IMR-90 (cell line): Measurements from ENCODE around the gene ZFP36L1. TPM values are rescaled to one million over a fixed set of nuclear protein-coding genes. Genes with fewer than 3 reads are reported as not detected.

ENCODE experiments used
- ATAC-seq: fragments of 200-7000 bp; cut with Tn5 transposase; 2 replicates; pipeline ENCODE4 v1.9.1; 2020; ENCODE audit warnings: low read depth, mild to moderate bottlenecking, moderate library complexity
- BruUV-seq: library from RNA; stranded (reverse); fragments of 400-500 nt; replicated peaks from 2 replicates; lab custom pipeline; 2021; lab: Mats Ljungman, UMichigan
- CTCF ChIA-PET: fragments of 300-600 bp; formaldehyde crosslinking; extraction: SDS; loops from one replicate; lab custom pipeline; 2021; ENCODE audit warnings: antibody characterized with exemption; lab: Yijun Ruan, JAX
- POLR2A ChIA-PET: fragments of 300-600 bp; sonication (Branson Sonifier 250); formaldehyde crosslinking; loops from one replicate; lab custom pipeline; 2022; ENCODE audit warnings: antibody characterized with exemption; ENCODE audit not compliant: unreplicated experiment; lab: Charles Lee
- DNase-seq: peaks from one replicate; pipeline ENCODE4 v3.0.0; 2013
- H2AFZ ChIP-seq: replicated peaks from 2 replicates; pipeline ENCODE3; 2013; ENCODE audit warnings: low read length, mild to moderate bottlenecking; ENCODE audit not compliant: poor library complexity
- H2AK5ac ChIP-seq: 2 replicates; pipeline ENCODE4 v1.6.1; 2013; ENCODE audit warnings: low read depth, low read length, inconsistent platforms
- H2AK9ac ChIP-seq: replicated peaks from 2 replicates; pipeline ENCODE3; 2013; ENCODE audit warnings: mild to moderate bottlenecking, low read depth, low read length, moderate library complexity; ENCODE audit not compliant: poor library complexity
- H2BK120ac ChIP-seq: 2 replicates; pipeline ENCODE4 v1.6.1; 2013; ENCODE audit warnings: low read depth, low read length, inconsistent platforms
- H2BK15ac ChIP-seq: 3 replicates; pipeline ENCODE4 v1.6.1; 2013; ENCODE audit warnings: low read depth, low read length, inconsistent platforms
- H2BK20ac ChIP-seq: 2 replicates; pipeline ENCODE4 v1.6.1; 2013; ENCODE audit warnings: low read depth, mild to moderate bottlenecking, inconsistent platforms, low read length, moderate library complexity
- H2BK5ac ChIP-seq: 2 replicates; pipeline ENCODE4 v1.6.1; 2013; ENCODE audit warnings: mild to moderate bottlenecking, low read depth, low read length, inconsistent platforms; ENCODE audit not compliant: poor library complexity, severe bottlenecking
- H3K14ac ChIP-seq: replicated peaks from 2 replicates; pipeline ENCODE4 v1.6.1; 2013; ENCODE audit warnings: low read depth, low read length, inconsistent platforms
- H3K18ac ChIP-seq: 2 replicates; pipeline ENCODE4 v1.6.1; 2013; ENCODE audit warnings: low read depth, low read length, control low read depth
- H3K23ac ChIP-seq: 2 replicates; pipeline ENCODE4 v1.6.1; 2013; ENCODE audit warnings: low read depth, low read length, inconsistent platforms
- H3K27ac ChIP-seq: 2 replicates; pipeline ENCODE4 v1.5.1; 2013; ENCODE audit warnings: mild to moderate bottlenecking, control low read depth, low read length; ENCODE audit not compliant: insufficient read depth
- H3K27me3 ChIP-seq: 2 replicates; pipeline ENCODE4 v1.6.1; 2013; ENCODE audit warnings: low read length; ENCODE audit not compliant: control insufficient read depth, insufficient read depth
- H3K36me3 ChIP-seq: 2 replicates; pipeline ENCODE4 v1.6.1; 2013; ENCODE audit warnings: low read length, mixed read lengths; ENCODE audit not compliant: control insufficient read depth, insufficient read depth
- H3K4ac ChIP-seq: 2 replicates; pipeline ENCODE4 v1.6.1; 2013; ENCODE audit warnings: low read depth, low read length, inconsistent platforms
- H3K4me1 ChIP-seq: 2 replicates; pipeline ENCODE4 v1.6.1; 2013; ENCODE audit warnings: low read length, mixed read lengths; ENCODE audit not compliant: control insufficient read depth, insufficient read depth
- H3K4me2 ChIP-seq: 2 replicates; pipeline ENCODE4 v1.6.1; 2013; ENCODE audit warnings: low read depth, mild to moderate bottlenecking, control low read depth, low read length, moderate library complexity
- H3K4me3 ChIP-seq: 2 replicates; pipeline ENCODE4 v1.5.1; 2013; ENCODE audit warnings: low read depth, mild to moderate bottlenecking, control low read depth, low read length, moderate library complexity; ENCODE audit not compliant: insufficient read depth
- H3K56ac ChIP-seq: 2 replicates; pipeline ENCODE4 v1.6.1; 2013; ENCODE audit warnings: low read length, inconsistent platforms; ENCODE audit not compliant: insufficient read depth; ENCODE audit errors: extremely low read depth
- H3K79me1 ChIP-seq, 2 experiments: 2 replicates each; pipeline ENCODE4 v1.6.1; 2013; ENCODE audit warnings: low read length in 2 of 2, inconsistent platforms in 1 of 2, low read depth in 1 of 2
- H3K9ac ChIP-seq: 2 replicates; pipeline ENCODE4 v1.6.1; 2013; ENCODE audit warnings: low read depth, low read length, control low read depth
- H3K9me1 ChIP-seq: 2 replicates; pipeline ENCODE4 v1.6.1; 2013; ENCODE audit warnings: low read length, inconsistent platforms; ENCODE audit not compliant: insufficient read depth
- H3K9me3 ChIP-seq: 2 replicates; pipeline ENCODE4 v1.6.1; 2013; ENCODE audit warnings: low read length; ENCODE audit not compliant: control insufficient read depth, insufficient read depth
- H4K20me1 ChIP-seq: 2 replicates; pipeline ENCODE4 v1.6.1; 2013; ENCODE audit warnings: low read length, inconsistent platforms; ENCODE audit not compliant: insufficient read depth
- H4K5ac ChIP-seq: 2 replicates; pipeline ENCODE4 v1.6.1; 2013; ENCODE audit warnings: mild to moderate bottlenecking, low read depth, low read length, control low read depth
- H4K8ac ChIP-seq, 2 experiments: 2 replicates each; pipeline ENCODE4 v1.6.1; 2013; ENCODE audit warnings: low read depth in 2 of 2, low read length in 2 of 2, control low read depth in 1 of 2, inconsistent platforms in 1 of 2
- H4K91ac ChIP-seq: 2 replicates; pipeline ENCODE4 v1.6.1; 2013; ENCODE audit warnings: low read depth, low read length, inconsistent platforms; ENCODE audit not compliant: insufficient read depth
- BHLHE40 ChIP-seq: fragments of 150-350 bp; IDR thresholded peaks from 2 replicates; pipeline ENCODE4 v1.6.1; 2016; ENCODE audit warnings: mild to moderate bottlenecking, low read depth, low read length
- CEBPB ChIP-seq: IDR thresholded peaks from 2 replicates; pipeline ENCODE4 v1.6.1; 2012; ENCODE audit warnings: low read depth, low read length, improper control_type of control experiment
- CHD1 ChIP-seq: IDR thresholded peaks from 2 replicates; pipeline ENCODE4 v1.6.1; 2012; ENCODE audit warnings: low read depth, low read length, improper control_type of control experiment
- CTCF ChIP-seq: conservative IDR thresholded peaks from 2 replicates; pipeline ENCODE4 v1.5.1; 2012; ENCODE audit warnings: mild to moderate bottlenecking, low read depth, low read length, improper control_type of control experiment
- ELK1 ChIP-seq: fragments of 150-350 bp; IDR thresholded peaks from 2 replicates; pipeline ENCODE4 v1.6.1; 2016; ENCODE audit warnings: low read depth, mild to moderate bottlenecking, low read length, moderate library complexity, borderline replicate concordance
- FOS ChIP-seq: fragments of 150-350 bp; IDR thresholded peaks from 2 replicates; pipeline ENCODE4 v1.6.1; 2016; ENCODE audit warnings: low read depth, low read length
- MXI1 ChIP-seq: IDR thresholded peaks from 2 replicates; pipeline ENCODE4 v1.6.1; 2012; ENCODE audit warnings: low read depth, mild to moderate bottlenecking, low read length, moderate library complexity, borderline replicate concordance
- NFE2L2 ChIP-seq: fragments of 150-350 bp; IDR thresholded peaks from 2 replicates; pipeline ENCODE4 v1.6.1; 2016; ENCODE audit warnings: low read depth, mild to moderate bottlenecking, low read length
- POLR2A ChIP-seq: IDR thresholded peaks from 2 replicates; pipeline ENCODE4 v1.6.1; 2012; ENCODE audit warnings: mild to moderate bottlenecking, low read depth, low read length
- RAD21 ChIP-seq: IDR thresholded peaks from 2 replicates; pipeline ENCODE4 v1.6.1; 2012; ENCODE audit warnings: low read length, improper control_type of control experiment
- RFX5 ChIP-seq: IDR thresholded peaks from 2 replicates; pipeline ENCODE4 v1.8.0; 2012; ENCODE audit warnings: low read depth, mild to moderate bottlenecking, low read length, moderate library complexity
- SMC3 ChIP-seq: fragments of 150-350 bp; IDR thresholded peaks from 2 replicates; pipeline ENCODE4 v1.6.1; 2016; ENCODE audit warnings: low read depth, mild to moderate bottlenecking, antibody characterized with exemption, low read length, moderate library complexity
- USF2 ChIP-seq: fragments of 150-350 bp; IDR thresholded peaks from 2 replicates; pipeline ENCODE4 v1.6.1; 2017; ENCODE audit warnings: mild to moderate bottlenecking, antibody characterized with exemption, low read length, low read depth
- WGBS, 2 experiments: methylation state at CpG; one replicate each; pipeline versions ENCODE4 v1.1.5 to v1.1.7; 2013; ENCODE audit warnings: missing lambda C conversion rate in 2 of 2; ENCODE audit not compliant: insufficient read length in 1 of 2; ENCODE audit errors: extremely low coverage in 2 of 2; 5-methylcytosine and 5-hydroxymethylcytosine counted together
- dilution Hi-C: fragments of 300-500 bp; cut with HindIII; formaldehyde crosslinking; loops from one replicate; pipeline ENCODE4 v1.14.3; 2018; ENCODE audit warnings: low sequenced_read_pairs; ENCODE audit not compliant: unreplicated experiment
- in situ Hi-C: fragments of 300-500 bp; cut with MboI; formaldehyde crosslinking; loops from 3 replicates; pipeline ENCODE4 v1.14.3; 2019; ENCODE audit warnings: low sequenced_read_pairs, inconsistent platforms, mixed read lengths
- intact Hi-C: fragments of 100-400 bp; cut with micrococcal nuclease; formaldehyde crosslinking; loops from 2 replicates; pipeline ENCODE4 v1.10.0; 2022
- polyA plus RNA-seq, 3 experiments: library from polyadenylated mRNA; depleted of rRNA; stranded (reverse); fragments of >200 nt; gene quantifications; 2 replicates each; pipeline ENCODE4 v1.2.3, GENCODE V29; 2012; ENCODE audit warnings: low replicate concordance in 1 of 3
- total RNA-seq: library from RNA; depleted of rRNA; stranded (reverse); fragments of >200 nt; gene quantifications from 2 replicates; pipeline ENCODE4 v1.2.3, GENCODE V29; 2012

ZFP36L1 gene
- total and polyA plus RNA-seq, 2 of the 4 experiments (the other 2 are of a cell fraction) = 6.5 to 140 TPM

GRCh38 chr14:68788996-68789820 is 3.7 kb downstream of the ZFP36L1 start:
- BruUV-seq = no TSS peak
- WGBS, 2 experiments = 0% methylated on average over 8 of the region's 16 CpGs; no CpG with 5 or more reads in 1 of the 2 experiments
- ChIA-PET POLR2A (interaction anchor here (0.6 to 3.5 kb wide), 11 partner anchors 18 to 905 kb away, joined by 3 to 50 read pairs (median 4); no protein-coding TSS in a partner anchor), CTCF (interaction anchor here (0.6 to 1.7 kb wide), 8 partner anchors 11 to 852 kb away, joined by 3 to 6 read pairs (median 3); no protein-coding TSS in a partner anchor)
- H2AK5ac ChIP-seq = peak overlapping the region; percentile 76
- peak overlapping the region; percentile 66 for H2AK9ac ChIP-seq
- H3K4me2 ChIP-seq = peak overlapping the region; percentile 83
- H4K20me1 ChIP-seq = peaks cover 68% of the 10 kb centered on the region
- peak overlapping the region; percentile 77 for H3K14ac ChIP-seq
- intact Hi-C loops (loop anchor here (1.0 to 5.0 kb wide), 5 partner anchors 192 to 844 kb away; no protein-coding TSS in a partner anchor), dilution Hi-C loops (no loop called here), in situ Hi-C loops (loop anchor here (10.0 kb wide), 1 partner anchor 124 kb away; no protein-coding TSS in a partner anchor)
- H3K23ac ChIP-seq = peak overlapping the region; percentile 92
- H3K9me1 ChIP-seq = peaks cover 19% of the 10 kb centered on the region; the same call in 1 of the 2 replicates
- H3K9me3 ChIP-seq = no peaks in the 10 kb centered on the region
- H3K4me1 ChIP-seq = peaks cover 2% of the 10 kb centered on the region; the same call in 1 of the 2 replicates
- ATAC-seq (0 out of 2 replicates have a peak, but pooled peaks have one; percentile 6), DNase-seq (peak; percentile 74)
- peak overlapping the region; percentile 3 to 77 for H4K8ac ChIP-seq
- H3K27ac ChIP-seq = peak overlapping the region; percentile 98
- H2BK120ac ChIP-seq = peak overlapping the region; percentile 54; the same call in 1 of the 2 replicates
- H3K79me1 ChIP-seq = peaks cover 0 to 33% of the 10 kb centered on the region in 2 experiments; a peak in 2 of 4 replicates
- H2BK20ac ChIP-seq = peak overlapping the region; percentile 13; the same call in 1 of the 2 replicates
- H3K4me3 ChIP-seq = peak overlapping the region; percentile 97
- peak overlapping the region; percentile 31 for H3K18ac ChIP-seq
- H2BK5ac ChIP-seq = peak overlapping the region; percentile 87
- peak overlapping the region; percentile 53 for H4K91ac ChIP-seq
- peak overlapping the region; percentile 81 for H3K4ac ChIP-seq
- peak overlapping the region; percentile 84 for H3K9ac ChIP-seq
- H2BK15ac ChIP-seq = peak overlapping the region; percentile 6; the same call in 1 of the 3 replicates
- H3K27me3 ChIP-seq = no peaks in the 10 kb centered on the region
- peak overlapping the region; percentile 49 for H2AFZ ChIP-seq
- peak overlapping the region; percentile 5; the same call in 1 of the 2 replicates for H4K5ac ChIP-seq
- peak overlapping the region; percentile 48 for H3K56ac ChIP-seq
- peaks cover 35% of the 10 kb centered on the region for H3K36me3 ChIP-seq
- no peak for TF ChIP-seq NFE2L2
- TF ChIP-seq SMC3 = peak; percentile 97
- TF ChIP-seq FOS = no peak
- no peak for TF ChIP-seq RFX5
- no peak; the same call in 1 of the 2 replicates for TF ChIP-seq CHD1
- peak; percentile 94 for TF ChIP-seq RAD21
- no peak for TF ChIP-seq BHLHE40
- TF ChIP-seq USF2 = no peak
- no peak for TF ChIP-seq ELK1
- TF ChIP-seq CTCF = peak; percentile 89
- no peak for TF ChIP-seq POLR2A
- TF ChIP-seq CEBPB = no peak
- TF ChIP-seq MXI1 = no peak
